Measurements from ENCODE around the gene PRCP.

The PRCP gene

GRCh38 chr11:82792319-82792718, 107.9 kb downstream of the PRCP start:
- intact Hi-C loops (cut with micrococcal nuclease), result no loop called here
- Mint-ChIP-seq H3K9me3 (no peaks in the 10 kb centered on the region), H3K36me3 (ENCODE audit: low read depth) (no peaks in the 10 kb centered on the region), H3K4me1 (ENCODE audit: low read depth) (peaks cover 4% of the 10 kb centered on the region), H3K27me3 (peaks cover 1% of the 10 kb centered on the region), H3K4me3 (no peak overlapping the region), H3K27ac (no peak overlapping the region)

GRCh38 chr11:82791779-82792178, 108.5 kb downstream of the PRCP start:
- no peaks in the 10 kb centered on the region for H3K36me3 Mint-ChIP-seq (ENCODE audit: low read depth)
- peaks cover 1% of the 10 kb centered on the region for H3K27me3 Mint-ChIP-seq
- H3K4me1 Mint-ChIP-seq (ENCODE audit: low read depth), result no peaks in the 10 kb centered on the region
- no peak overlapping the region for H3K27ac Mint-ChIP-seq
- intact Hi-C loops (cut with micrococcal nuclease), result no loop called here
- no peak overlapping the region for H3K4me3 Mint-ChIP-seq
- H3K9me3 Mint-ChIP-seq, result no peaks in the 10 kb centered on the region

- intact Hi-C loops (cut with micrococcal nuclease), result no loop called here
- no peak overlapping the region for H3K27ac Mint-ChIP-seq
Observed at GRCh38 chr11:82790723-82791484, 109.3 kb downstream of the PRCP start.

GRCh38 chr11:82787981-82788380, 112.2 kb downstream of the PRCP start:
- Mint-ChIP-seq H3K27ac (no peak overlapping the region), H3K4me3 (no peak overlapping the region), H3K4me1 (ENCODE audit: low read depth) (no peaks in the 10 kb centered on the region), H3K36me3 (ENCODE audit: low read depth) (no peaks in the 10 kb centered on the region), H3K9me3 (no peaks in the 10 kb centered on the region), H3K27me3 (peaks cover 1% of the 10 kb centered on the region)
- intact Hi-C loops (cut with micrococcal nuclease), result no loop called here

More at GRCh38 chr11:82790723-82791484, 109.3 kb downstream of the PRCP start:
- H3K4me1 Mint-ChIP-seq (ENCODE audit: low read depth), result no peaks in the 10 kb centered on the region
- H3K4me3 Mint-ChIP-seq, result no peak overlapping the region
- peaks cover 1% of the 10 kb centered on the region for H3K27me3 Mint-ChIP-seq
- no peaks in the 10 kb centered on the region for H3K36me3 Mint-ChIP-seq (ENCODE audit: low read depth)
- H3K9me3 Mint-ChIP-seq, result no peaks in the 10 kb centered on the region

GRCh38 chr11:82786836-82787235, 113.4 kb downstream of the PRCP start:
- no peaks in the 10 kb centered on the region for H3K36me3 Mint-ChIP-seq (ENCODE audit: low read depth)
- H3K27ac Mint-ChIP-seq, result no peak overlapping the region
- H3K4me1 Mint-ChIP-seq (ENCODE audit: low read depth), result no peaks in the 10 kb centered on the region
- intact Hi-C loops (cut with micrococcal nuclease), result no loop called here
- no peak overlapping the region for H3K4me3 Mint-ChIP-seq
- H3K27me3 Mint-ChIP-seq, result peaks cover 1% of the 10 kb centered on the region
- H3K9me3 Mint-ChIP-seq, result peaks cover 10% of the 10 kb centered on the region

GRCh38 chr11:82786001-82786400, 114.2 kb downstream of the PRCP start:
- no peaks in the 10 kb centered on the region for H3K27me3 Mint-ChIP-seq
- H3K4me3 Mint-ChIP-seq, result no peak overlapping the region
- H3K9me3 Mint-ChIP-seq, result peaks cover 18% of the 10 kb centered on the region
- no peaks in the 10 kb centered on the region for H3K36me3 Mint-ChIP-seq (ENCODE audit: low read depth)
- intact Hi-C loops (cut with micrococcal nuclease), result no loop called here
- no peaks in the 10 kb centered on the region for H3K4me1 Mint-ChIP-seq (ENCODE audit: low read depth)
- no peak overlapping the region for H3K27ac Mint-ChIP-seq

- no peaks in the 10 kb centered on the region for H3K36me3 Mint-ChIP-seq (ENCODE audit: low read depth)
- peaks cover 20% of the 10 kb centered on the region for H3K9me3 Mint-ChIP-seq
- no peak overlapping the region for H3K27ac Mint-ChIP-seq
- no peak overlapping the region for H3K4me3 Mint-ChIP-seq
- no peaks in the 10 kb centered on the region for H3K27me3 Mint-ChIP-seq
- H3K4me1 Mint-ChIP-seq (ENCODE audit: low read depth), result no peaks in the 10 kb centered on the region
- intact Hi-C loops (cut with micrococcal nuclease), result no loop called here
Observed at GRCh38 chr11:82782825-82783374, 117.3 kb downstream of the PRCP start.

GRCh38 chr11:82778776-82779175, 121.5 kb downstream of the PRCP start:
- Mint-ChIP-seq H3K36me3 (ENCODE audit: low read depth) (no peaks in the 10 kb centered on the region), H3K9me3 (peaks cover 20% of the 10 kb centered on the region), H3K27ac (no peak overlapping the region), H3K4me1 (ENCODE audit: low read depth) (no peaks in the 10 kb centered on the region), H3K27me3 (no peaks in the 10 kb centered on the region), H3K4me3 (no peak overlapping the region)
- intact Hi-C loops (cut with micrococcal nuclease), result no loop called here

- Mint-ChIP-seq H3K27me3 (no peaks in the 10 kb centered on the region), H3K4me3 (no peak overlapping the region), H3K36me3 (ENCODE audit: low read depth) (no peaks in the 10 kb centered on the region), H3K4me1 (ENCODE audit: low read depth) (no peaks in the 10 kb centered on the region), H3K9me3 (peaks cover 5% of the 10 kb centered on the region), H3K27ac (no peak overlapping the region)
- intact Hi-C loops (cut with micrococcal nuclease), result no loop called here
Observed at GRCh38 chr11:82776377-82776776, 123.9 kb downstream of the PRCP start.

- Mint-ChIP-seq H3K4me3 (no peak overlapping the region), H3K4me1 (ENCODE audit: low read depth) (no peaks in the 10 kb centered on the region), H3K27me3 (no peaks in the 10 kb centered on the region), H3K9me3 (no peaks in the 10 kb centered on the region), H3K27ac (no peak overlapping the region), H3K36me3 (ENCODE audit: low read depth) (no peaks in the 10 kb centered on the region)
- intact Hi-C loops (cut with micrococcal nuclease), result loop anchor here (1.0 kb wide), 1 partner anchor 88 kb away; no protein-coding TSS in a partner anchor
Observed at GRCh38 chr11:82775736-82776346, 124.4 kb downstream of the PRCP start.

- Mint-ChIP-seq H3K27ac (no peak overlapping the region), H3K4me3 (no peak overlapping the region), H3K36me3 (ENCODE audit: low read depth) (no peaks in the 10 kb centered on the region), H3K9me3 (no peaks in the 10 kb centered on the region), H3K4me1 (ENCODE audit: low read depth) (no peaks in the 10 kb centered on the region), H3K27me3 (no peaks in the 10 kb centered on the region)
- intact Hi-C loops (cut with micrococcal nuclease), result loop anchor here (1.0 kb wide), 1 partner anchor 89 kb away; no protein-coding TSS in a partner anchor
Observed at GRCh38 chr11:82775218-82775617, 125.0 kb downstream of the PRCP start.

All from dendritic cell treated with granulocyte-macrophage colony-stimulating factor and Interleukin-4, amounts not matched to agents 40 ng/mL and 50 ng/mL, for 4 days (primary cell).